GM12891 (cell line): Measurements from ENCODE around the gene SULF2.

Experiments
- DNase-seq: peaks from one replicate; pipeline ENCODE4 v3.0.0; 2011; ENCODE audit warnings: low spot score; ENCODE audit not compliant: insufficient read length
- FAIRE-seq: peaks from 2 replicates; lab custom pipeline; 2011; peaks lifted over from hg19 to GRCh38; lab: Jason Lieb, UNC
- PAX5 ChIP-seq: IDR thresholded peaks from 2 replicates; pipeline ENCODE4 v1.6.1; 2011; ENCODE audit warnings: low read length, moderate library complexity, mild to moderate bottlenecking; ENCODE audit not compliant: insufficient read depth, severe bottlenecking
- POLR2A ChIP-seq: IDR thresholded peaks from 2 replicates; pipeline ENCODE4 v1.6.1; 2011; ENCODE audit warnings: low read depth, low read length, control low read depth
- POLR2AphosphoS5 ChIP-seq: IDR thresholded peaks from 2 replicates; pipeline ENCODE4 v1.6.1; 2011; ENCODE audit warnings: low read depth, low read length, control low read depth
- POU2F2 ChIP-seq: IDR thresholded peaks from 2 replicates; pipeline ENCODE4 v1.6.1; 2011; ENCODE audit warnings: low read depth, mild to moderate bottlenecking, control low read depth, low read length, moderate library complexity
- SPI1 ChIP-seq: IDR thresholded peaks from 2 replicates; pipeline ENCODE4 v1.6.1; 2011; ENCODE audit warnings: low read depth, low read length, control low read depth
- TAF1 ChIP-seq: IDR thresholded peaks from 2 replicates; pipeline ENCODE4 v1.6.1; 2011; ENCODE audit warnings: low read depth, low read length, control low read depth

Gene SULF2

GRCh38 chr20:47782920-47783552, 2.2 kb downstream of the SULF2 start:
- TF ChIP-seq PAX5 (no peak), POLR2AphosphoS5 (no peak), POLR2A (no peak), POU2F2 (no peak), SPI1 (no peak), TAF1 (no peak)
- no peak for DNase-seq
- FAIRE-seq = peak; percentile 13

GRCh38 chr20:47782076-47782475, 3.2 kb downstream of the SULF2 start:
- FAIRE-seq (no peak), DNase-seq (no peak)
- TF ChIP-seq PAX5 = no peak
- TF ChIP-seq POU2F2 = no peak
- TF ChIP-seq POLR2AphosphoS5 = no peak
- TF ChIP-seq POLR2A = no peak
- TF ChIP-seq TAF1 = no peak
- no peak for TF ChIP-seq SPI1

- no peak for DNase-seq
- TF ChIP-seq SPI1 = no peak
- no peak for TF ChIP-seq TAF1
- TF ChIP-seq POU2F2 = no peak
- no peak for TF ChIP-seq POLR2AphosphoS5
- no peak for TF ChIP-seq POLR2A
- TF ChIP-seq PAX5 = no peak
- FAIRE-seq = no peak
Observed at GRCh38 chr20:47781632-47782031, 3.6 kb downstream of the SULF2 start.

GRCh38 chr20:47780720-47781389, 4.4 kb downstream of the SULF2 start:
- TF ChIP-seq PAX5 (no peak), POLR2AphosphoS5 (no peak), SPI1 (no peak), TAF1 (no peak), POU2F2 (no peak), POLR2A (no peak)
- DNase-seq = no peak
- no peak for FAIRE-seq

- no peak for DNase-seq
- no peak for TF ChIP-seq POU2F2
- no peak for FAIRE-seq
Observed at GRCh38 chr20:47778398-47779354, 6.6 kb downstream of the SULF2 start.

GRCh38 chr20:47777220-47777619, 8.1 kb downstream of the SULF2 start:
- no peak for TF ChIP-seq POLR2AphosphoS5
- TF ChIP-seq PAX5 = no peak
- no peak for TF ChIP-seq POLR2A
- TF ChIP-seq POU2F2 = no peak
- TF ChIP-seq SPI1 = no peak
- TF ChIP-seq TAF1 = no peak
- DNase-seq = no peak
- FAIRE-seq = no peak

GRCh38 chr20:47776639-47777038, 8.6 kb downstream of the SULF2 start:
- TF ChIP-seq POU2F2 (no peak), POLR2AphosphoS5 (no peak)
- no peak for FAIRE-seq
- no peak for DNase-seq

GRCh38 chr20:47775841-47776240, 9.4 kb downstream of the SULF2 start:
- DNase-seq (no peak), FAIRE-seq (no peak)
- TF ChIP-seq SPI1 (no peak), POLR2AphosphoS5 (no peak), POU2F2 (no peak), POLR2A (no peak), PAX5 (no peak)

GRCh38 chr20:47775039-47775438, 10.2 kb downstream of the SULF2 start:
- TF ChIP-seq POLR2A = no peak
- DNase-seq (no peak), FAIRE-seq (no peak)

- DNase-seq (no peak), FAIRE-seq (no peak)
- TF ChIP-seq SPI1 (no peak), TAF1 (no peak), POLR2AphosphoS5 (no peak), PAX5 (no peak), POLR2A (no peak), POU2F2 (no peak)
Observed at GRCh38 chr20:47774131-47774777, 11.0 kb downstream of the SULF2 start.
